Activated CD4-positive, CD25-positive, alpha-beta regulatory T cell treated with anti-CD3 and anti-CD28 coated beads, Interleukin-2, amount 50 U/mL, for 16 hours (primary cell): ENCODE measurements around the gene RAPGEF2.

Experiments used
- DNase-seq: peaks from one replicate; pipeline ENCODE4 v3.0.0-alpha.2; 2020; ENCODE audit warnings: low read depth, low spot score

Gene RAPGEF2

GRCh38 chr4:159401226-159401712, 298.4 kb downstream of the RAPGEF2 start:
- no peak for DNase-seq

- no peak for DNase-seq
These were observed 299.0 kb downstream of the RAPGEF2 start for GRCh38 chr4:159401791-159402380.
